HepG2 (cell line): ENCODE measurements around the gene S100A6. TPM values are rescaled to one million over a fixed set of nuclear protein-coding genes. Genes with fewer than 3 reads are reported as not detected.

ENCODE experiments used
- AKNA ChIP-seq: sonication (generic); formaldehyde crosslinking; IDR thresholded peaks from 2 replicates; pipeline ENCODE4 v1.4.0; 2020; ENCODE audit warnings: missing genetic modification reagents, borderline replicate concordance
- GLMP ChIP-seq: sonication (generic); formaldehyde crosslinking; IDR thresholded peaks from 2 replicates; pipeline ENCODE4 v1.9.0; 2021; ENCODE audit warnings: missing genetic modification reagents, mild to moderate bottlenecking, borderline replicate concordance
- HMG20A ChIP-seq: IDR thresholded peaks from 2 replicates; pipeline ENCODE4 v1.6.1; 2016; ENCODE audit warnings: borderline replicate concordance
- NCOA1 ChIP-seq: sonication (generic); formaldehyde crosslinking; IDR thresholded peaks from 2 replicates; pipeline ENCODE4 v1.9.0; 2021; ENCODE audit warnings: missing genetic modification reagents
- NFATC3 ChIP-seq: sonication (generic); formaldehyde crosslinking; IDR thresholded peaks from 2 replicates; pipeline ENCODE4 v1.5.1; 2020; ENCODE audit warnings: mild to moderate bottlenecking, missing genetic modification reagents
- PCBP2 ChIP-seq: fragments of 200-400 bp; formaldehyde crosslinking; optimal IDR thresholded peaks from 2 replicates; pipeline ENCODE3; 2018; ENCODE audit warnings: low read length, low read depth; ENCODE audit not compliant: poor library complexity, severe bottlenecking
- RNF219 ChIP-seq: sonication (generic); formaldehyde crosslinking; IDR thresholded peaks from 2 replicates; pipeline ENCODE4 v1.5.0; 2020; ENCODE audit warnings: mild to moderate bottlenecking, missing genetic modification reagents
- TEF ChIP-seq: sonication (generic); formaldehyde crosslinking; IDR thresholded peaks from 2 replicates; pipeline ENCODE4 v1.5.0; 2020; ENCODE audit warnings: missing genetic modification reagents
- ZBTB14 ChIP-seq: sonication (generic); formaldehyde crosslinking; IDR thresholded peaks from 2 replicates; pipeline ENCODE4 v1.4.0; 2020; ENCODE audit warnings: missing genetic modification reagents
- ZNF10 ChIP-seq: sonication (generic); formaldehyde crosslinking; IDR thresholded peaks from 2 replicates; pipeline ENCODE4 v1.4.0; 2020; ENCODE audit warnings: mild to moderate bottlenecking, low read depth, missing genetic modification reagents, borderline replicate concordance
- ZNF639 ChIP-seq: conservative IDR thresholded peaks from 2 replicates; pipeline ENCODE4 v1.6.1; 2018; ENCODE audit warnings: missing genetic modification reagents
- ZSCAN25 ChIP-seq: sonication (generic); formaldehyde crosslinking; IDR thresholded peaks from 2 replicates; pipeline ENCODE4 v1.8.0; 2022; ENCODE audit warnings: mild to moderate bottlenecking, missing genetic modification reagents
- polyA plus RNA-seq, 8 experiments: library from polyadenylated mRNA; depleted of rRNA in 3 of 8; stranded (reverse) in 7 of 8; unstranded in 1 of 8; fragments of >200 nt; fragmentation: Illumina TruSeq in 4 of 8; extraction: Trizol in 4 of 8; gene quantifications; 2 replicates each; pipeline versions ENCODE4 v1.2.1 to v1.2.3, GENCODE V29; 2011 to 2016; ENCODE audit warnings: low read depth in 4 of 8, missing spikeins in 1 of 8, mixed read lengths in 1 of 8; ENCODE audit not compliant: insufficient read depth in 1 of 8
- total RNA-seq, 5 experiments: library from RNA; depleted of rRNA; stranded (reverse); fragments of >200 nt; fragmentation: Illumina TruSeq; extraction: Trizol; gene quantifications; 2 replicates each; pipeline ENCODE4 v1.2.3, GENCODE V29; 2016; ENCODE audit warnings: low read depth in 1 of 5
- TF ChIP-seq, protein P1 (sequence below): sonication (generic); formaldehyde crosslinking; IDR thresholded peaks from 2 replicates; pipeline ENCODE4 v1.5.0; 2020; ENCODE audit warnings: missing genetic modification reagents

S100A6 gene
- total and polyA plus RNA-seq, 2 of the 13 experiments (the other 11 are each of a cell fraction or from before 2014, with no cell fraction given) = 72.9 to 85.0 TPM

DNA sequence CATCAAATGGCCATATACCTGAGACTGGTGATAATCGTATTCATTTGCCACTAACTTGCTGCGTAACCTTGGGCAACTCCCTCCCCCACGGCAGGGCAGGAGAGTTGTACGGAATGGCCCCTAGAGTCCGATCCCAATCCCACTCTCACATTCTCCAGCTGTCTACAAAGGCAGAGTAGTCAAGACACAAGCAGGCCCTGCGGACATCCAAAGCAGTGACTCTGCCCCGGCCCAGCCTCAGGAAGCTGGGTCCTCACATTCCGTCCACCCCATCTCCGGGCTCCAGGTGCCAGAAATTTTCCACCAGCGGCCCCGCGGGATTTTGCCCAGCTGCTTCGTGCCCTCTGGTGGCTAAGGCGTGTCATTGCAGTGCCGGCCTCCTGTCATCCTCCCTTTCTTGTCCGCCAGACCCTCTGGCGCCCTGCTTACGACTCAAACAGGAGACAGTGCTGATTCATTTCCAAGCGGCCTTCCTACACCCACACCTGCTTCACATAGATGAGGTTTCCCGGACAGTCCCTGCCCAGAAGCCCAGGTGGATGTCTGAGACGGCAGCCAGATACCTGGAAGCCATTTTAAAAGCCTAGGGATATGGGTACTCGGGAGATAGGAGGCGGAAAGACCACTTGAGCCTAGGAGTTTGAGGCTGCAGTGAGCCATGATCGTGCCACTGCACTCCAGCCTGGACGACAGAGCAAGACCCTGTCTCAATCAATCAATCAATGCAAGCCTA lies 32.7 kb upstream of the S100A6 start (continued):
- TF ChIP-seq ZNF639 = no peak
- TF ChIP-seq AKNA (CRISPR knock-in tag) = no peak
- no peak for TF ChIP-seq PCBP2
- no peak for TF ChIP-seq ZBTB14 (CRISPR knock-in tag)
- TF ChIP-seq NCOA1 (CRISPR knock-in tag) = 0 out of 2 replicates have a peak, but pooled peaks have one; percentile 48
- TF ChIP-seq GLMP (CRISPR knock-in tag) = no peak
- no peak for TF ChIP-seq RNF219
- TF ChIP-seq ZSCAN25 (CRISPR knock-in tag) = no peak
- TF ChIP-seq HMG20A (CRISPR knock-in tag) = no peak
- no peak for TF ChIP-seq ZNF10 (CRISPR knock-in tag)
- TF ChIP-seq, protein P1, sequence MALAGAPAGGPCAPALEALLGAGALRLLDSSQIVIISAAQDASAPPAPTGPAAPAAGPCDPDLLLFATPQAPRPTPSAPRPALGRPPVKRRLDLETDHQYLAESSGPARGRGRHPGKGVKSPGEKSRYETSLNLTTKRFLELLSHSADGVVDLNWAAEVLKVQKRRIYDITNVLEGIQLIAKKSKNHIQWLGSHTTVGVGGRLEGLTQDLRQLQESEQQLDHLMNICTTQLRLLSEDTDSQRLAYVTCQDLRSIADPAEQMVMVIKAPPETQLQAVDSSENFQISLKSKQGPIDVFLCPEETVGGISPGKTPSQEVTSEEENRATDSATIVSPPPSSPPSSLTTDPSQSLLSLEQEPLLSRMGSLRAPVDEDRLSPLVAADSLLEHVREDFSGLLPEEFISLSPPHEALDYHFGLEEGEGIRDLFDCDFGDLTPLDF (CRISPR knock-in tag) = no peak
- TF ChIP-seq NFATC3 (CRISPR knock-in tag) = no peak
- no peak for TF ChIP-seq TEF (CRISPR knock-in tag)
